WERI-Rb-1 (cell line): ENCODE data around the gene COPE.
A peak's percentile ranks its signal among the peaks of the same experiment; 100 is the strongest.

Source experiments
- DNase-seq: peaks from one replicate; pipeline ENCODE4 v3.0.0-alpha.2; 2020
- H3K27ac ChIP-seq: fragments of 250-450 bp; sonication (Bioruptor Pico); 2 replicates; pipeline ENCODE4 v1.5.1; 2020; ENCODE audit warnings: mild to moderate bottlenecking, moderate library complexity
- H3K27me3 ChIP-seq: fragments of 250-450 bp; sonication (Bioruptor Pico); 2 replicates; pipeline ENCODE4 v1.5.1; 2021; ENCODE audit warnings: mild to moderate bottlenecking, low read depth, moderate library complexity; ENCODE audit not compliant: insufficient read depth, severe bottlenecking
- H3K36me3 ChIP-seq: fragments of 250-450 bp; sonication (Bioruptor Pico); 2 replicates; pipeline ENCODE4 v1.5.1; 2020; ENCODE audit warnings: mild to moderate bottlenecking, moderate library complexity
- H3K4me3 ChIP-seq: 2 replicates; pipeline ENCODE4 v1.5.1; 2011; ENCODE audit warnings: low read depth, mild to moderate bottlenecking, control low read depth, low read length
- H3K9me3 ChIP-seq: fragments of 250-450 bp; sonication (Bioruptor Pico); 2 replicates; pipeline ENCODE4 v1.5.1; 2021; ENCODE audit warnings: mild to moderate bottlenecking, moderate library complexity; ENCODE audit not compliant: severe bottlenecking
- TF ChIP-seq, protein P1 (sequence below): IDR thresholded peaks from 2 replicates; pipeline ENCODE4 v1.5.1; 2011; ENCODE audit warnings: low read depth, mild to moderate bottlenecking, control low read depth, inconsistent platforms, low read length

The COPE gene

DNA sequence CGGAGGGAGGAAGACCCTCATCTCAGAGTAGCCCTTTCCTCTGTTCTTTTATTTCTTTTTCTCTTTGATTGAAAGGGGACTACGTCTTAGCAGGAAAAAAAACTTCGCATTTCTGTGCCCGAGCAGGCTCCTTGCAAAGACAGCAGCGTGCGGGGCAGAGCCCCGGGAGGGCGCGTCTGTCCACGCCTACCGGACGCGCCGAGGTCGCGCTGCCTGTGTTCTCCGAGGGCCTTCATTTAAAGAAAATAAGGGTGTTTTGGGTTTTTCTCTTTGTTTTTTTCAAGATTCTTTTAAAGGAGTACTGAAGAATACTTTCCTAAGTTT is 52.4 kb downstream of the COPE start:
- Histone ChIP-seq H3K27me3 (no peaks in the 10 kb centered on the region), H3K4me3 (no peak overlapping the region), H3K36me3 (peaks cover 59% of the 10 kb centered on the region), H3K9me3 (no peaks in the 10 kb centered on the region), H3K27ac (peak overlapping the region; percentile 22)
- no peak for DNase-seq
- TF ChIP-seq, protein P1, sequence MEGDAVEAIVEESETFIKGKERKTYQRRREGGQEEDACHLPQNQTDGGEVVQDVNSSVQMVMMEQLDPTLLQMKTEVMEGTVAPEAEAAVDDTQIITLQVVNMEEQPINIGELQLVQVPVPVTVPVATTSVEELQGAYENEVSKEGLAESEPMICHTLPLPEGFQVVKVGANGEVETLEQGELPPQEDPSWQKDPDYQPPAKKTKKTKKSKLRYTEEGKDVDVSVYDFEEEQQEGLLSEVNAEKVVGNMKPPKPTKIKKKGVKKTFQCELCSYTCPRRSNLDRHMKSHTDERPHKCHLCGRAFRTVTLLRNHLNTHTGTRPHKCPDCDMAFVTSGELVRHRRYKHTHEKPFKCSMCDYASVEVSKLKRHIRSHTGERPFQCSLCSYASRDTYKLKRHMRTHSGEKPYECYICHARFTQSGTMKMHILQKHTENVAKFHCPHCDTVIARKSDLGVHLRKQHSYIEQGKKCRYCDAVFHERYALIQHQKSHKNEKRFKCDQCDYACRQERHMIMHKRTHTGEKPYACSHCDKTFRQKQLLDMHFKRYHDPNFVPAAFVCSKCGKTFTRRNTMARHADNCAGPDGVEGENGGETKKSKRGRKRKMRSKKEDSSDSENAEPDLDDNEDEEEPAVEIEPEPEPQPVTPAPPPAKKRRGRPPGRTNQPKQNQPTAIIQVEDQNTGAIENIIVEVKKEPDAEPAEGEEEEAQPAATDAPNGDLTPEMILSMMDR = no peak

DNA sequence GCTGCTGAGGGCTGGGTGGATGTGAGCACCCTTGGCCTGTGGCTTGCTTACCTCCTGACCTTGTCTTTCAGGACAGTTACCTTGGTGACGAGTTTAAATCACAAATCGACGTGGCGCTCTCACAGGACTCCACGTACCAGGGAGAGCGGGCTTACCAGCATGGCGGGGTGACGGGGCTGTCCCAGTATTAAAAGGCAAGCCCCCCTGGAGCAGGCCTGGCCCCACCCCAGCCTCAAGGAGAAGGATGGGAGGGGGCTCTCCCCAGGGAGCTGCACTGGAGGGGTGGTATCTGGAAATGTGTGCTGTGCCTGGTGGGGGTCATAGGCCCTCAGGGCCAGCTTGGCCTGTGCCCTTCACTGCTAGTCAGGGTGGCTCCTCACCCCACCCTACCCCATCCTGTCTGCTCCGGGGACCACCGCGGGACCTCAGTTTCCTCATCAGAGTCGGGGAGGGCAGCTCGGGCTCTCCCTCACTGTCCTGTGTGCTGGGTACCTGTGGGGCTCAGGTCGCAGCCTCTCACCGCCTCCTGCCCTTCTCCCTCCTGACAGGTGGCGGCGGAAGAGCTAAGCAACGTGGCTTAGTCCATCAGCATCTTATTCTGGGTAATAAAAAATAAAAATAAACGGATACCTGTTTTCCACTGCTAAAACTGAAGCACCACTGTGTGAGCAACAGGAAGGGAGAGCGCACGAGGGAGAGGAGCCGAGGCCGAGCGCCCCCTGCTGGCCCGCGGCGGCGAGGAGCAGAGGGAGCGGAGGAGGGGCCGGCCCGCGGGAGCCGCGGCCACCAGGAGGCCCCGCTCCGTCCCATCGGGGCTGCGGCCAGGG is 53.0 kb downstream of the COPE start:
- DNase-seq = peak; percentile 58
- H3K27ac ChIP-seq = peak overlapping the region; percentile 22; the same call in 1 of the 2 replicates
- TF ChIP-seq, protein P1 = peak; percentile 96
- H3K36me3 ChIP-seq = peaks cover 64% of the 10 kb centered on the region
- H3K4me3 ChIP-seq = no peak overlapping the region
- H3K27me3 ChIP-seq = no peaks in the 10 kb centered on the region
- no peaks in the 10 kb centered on the region for H3K9me3 ChIP-seq

DNA sequence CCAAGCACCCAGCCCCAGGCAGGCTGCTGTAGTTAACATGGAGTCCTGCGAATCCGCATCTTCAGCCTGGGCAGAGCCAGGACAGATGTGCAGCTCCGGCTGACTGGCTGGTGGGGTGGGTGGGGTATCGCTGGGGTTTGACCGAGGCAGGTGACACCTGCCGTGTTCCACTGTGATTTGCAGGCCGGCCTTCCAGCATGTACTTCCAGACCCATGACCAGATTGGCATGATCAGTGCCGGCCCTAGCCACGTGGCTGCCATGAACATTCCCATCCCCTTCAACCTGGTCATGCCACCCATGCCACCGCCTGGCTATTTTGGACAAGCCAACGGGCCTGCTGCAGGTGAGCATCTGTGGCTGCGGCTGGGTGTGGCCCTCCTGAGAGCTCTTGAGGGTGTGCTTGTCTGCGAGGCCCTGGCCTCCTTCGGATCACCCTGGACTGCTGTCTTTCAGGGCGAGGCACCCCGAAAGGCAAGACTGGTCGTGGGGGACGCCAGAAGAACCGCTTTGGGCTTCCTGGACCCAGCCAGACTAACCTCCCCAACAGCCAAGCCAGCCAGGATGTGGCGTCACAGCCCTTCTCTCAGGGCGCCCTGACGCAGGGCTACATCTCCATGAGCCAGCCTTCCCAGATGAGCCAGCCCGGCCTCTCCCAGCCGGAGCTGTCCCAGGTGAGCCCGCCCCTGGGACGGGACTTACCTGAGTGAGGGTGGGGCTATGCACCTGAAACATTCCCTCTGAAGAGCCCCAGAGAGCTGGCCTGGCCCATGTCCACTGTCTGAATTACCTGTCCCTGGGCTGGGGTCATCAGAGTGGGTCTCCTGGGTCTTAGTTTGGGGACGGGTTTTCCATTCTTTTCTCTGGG is 53.8 kb downstream of the COPE start:
- no peaks in the 10 kb centered on the region for H3K27me3 ChIP-seq
- peaks cover 73% of the 10 kb centered on the region for H3K36me3 ChIP-seq
- TF ChIP-seq, protein P1 = no peak
- no peak overlapping the region for H3K4me3 ChIP-seq
- DNase-seq = no peak
- no peaks in the 10 kb centered on the region for H3K9me3 ChIP-seq
- H3K27ac ChIP-seq = no peak overlapping the region

DNA sequence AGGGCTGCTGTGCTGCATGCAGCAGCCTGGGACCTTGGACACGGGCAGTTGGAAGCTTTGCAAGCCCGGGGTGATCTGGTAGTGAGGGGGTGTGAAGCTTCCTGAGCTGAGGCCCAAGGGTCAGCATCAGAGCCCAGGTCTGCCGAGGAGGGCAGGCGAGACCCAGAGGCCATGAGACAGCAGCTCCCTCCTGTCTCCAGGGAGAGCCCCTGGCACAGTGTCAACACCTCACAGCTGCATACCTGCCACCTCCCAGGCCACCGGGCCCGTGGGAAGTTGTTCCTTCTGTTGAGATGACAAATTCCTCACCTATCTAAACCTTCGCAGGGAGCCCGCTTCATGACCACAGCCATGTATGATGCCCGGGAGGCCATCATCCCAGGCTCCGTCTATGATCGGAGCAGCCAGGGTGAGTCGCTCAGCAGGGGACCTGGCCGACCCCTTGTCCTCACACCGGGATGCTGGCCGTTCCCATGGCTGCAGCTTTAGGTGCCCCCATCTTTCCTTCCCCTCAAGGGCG is 55.3 kb downstream of the COPE start:
- Histone ChIP-seq H3K4me3 (no peak overlapping the region), H3K27me3 (no peaks in the 10 kb centered on the region), H3K9me3 (no peaks in the 10 kb centered on the region), H3K36me3 (peaks cover 87% of the 10 kb centered on the region), H3K27ac (no peak overlapping the region)
- TF ChIP-seq, protein P1 = no peak
- DNase-seq = no peak

DNA sequence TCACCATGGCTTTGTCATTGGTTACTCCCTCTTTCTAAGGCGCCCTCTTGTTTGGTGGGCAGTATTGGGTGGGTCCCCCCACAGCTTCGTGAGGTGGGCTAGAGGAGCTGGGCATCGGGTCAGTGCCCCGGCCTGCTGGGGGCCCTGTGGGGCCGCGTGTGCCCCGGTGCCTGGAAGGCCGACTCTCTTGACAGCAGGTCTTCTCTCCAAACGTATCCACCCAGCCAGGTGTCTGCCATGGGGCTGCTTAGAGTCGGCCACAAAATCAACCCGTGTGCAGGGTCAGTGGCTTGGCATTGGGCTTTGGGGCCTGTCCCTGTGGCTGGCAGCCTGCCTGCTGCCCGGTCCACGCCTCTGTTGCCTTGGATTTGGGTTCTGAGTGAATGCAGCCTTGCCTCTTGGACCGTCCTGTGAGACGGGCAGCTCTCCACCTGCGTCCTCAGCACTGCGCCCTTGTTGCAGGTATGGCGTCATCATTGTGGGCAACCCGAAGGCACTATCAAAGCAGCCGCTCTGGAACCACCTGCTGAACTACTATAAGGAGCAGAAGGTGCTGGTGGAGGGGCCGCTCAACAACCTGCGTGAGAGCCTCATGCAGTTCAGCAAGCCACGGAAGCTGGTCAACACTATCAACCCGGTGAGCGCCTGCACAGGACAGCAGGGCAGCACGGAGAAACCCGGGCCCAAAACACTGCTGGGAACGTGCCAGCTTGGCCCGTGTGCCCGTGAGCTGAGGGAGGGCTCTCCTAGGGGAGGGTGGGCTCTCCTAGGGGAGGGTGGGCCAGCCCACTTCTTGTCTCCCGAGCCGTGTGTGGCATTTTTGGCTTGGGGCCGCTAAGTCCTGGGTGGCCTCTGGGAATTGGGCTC is 56.0 kb downstream of the COPE start:
- DNase-seq = no peak
- peaks cover 91% of the 10 kb centered on the region for H3K36me3 ChIP-seq
- H3K27me3 ChIP-seq = no peaks in the 10 kb centered on the region
- TF ChIP-seq, protein P1 = no peak
- H3K27ac ChIP-seq = no peak overlapping the region
- H3K4me3 ChIP-seq = no peak overlapping the region
- H3K9me3 ChIP-seq = no peaks in the 10 kb centered on the region
